Esophagus squamous epithelium (tissue), 4 donors: Measurements from ENCODE around the gene SRRM2.

Source experiments
- CTCF ChIP-seq, 6 experiments: fragments of 450-650 bp in 4 of 6; fragments of 200-600 bp in 2 of 6; sonication (generic) in 2 of 6; IDR thresholded peaks; one replicate each; pipeline ENCODE4 v1.5.1; 2016 to 2019; ENCODE audit warnings: antibody characterized with exemption in 6 of 6, mild to moderate bottlenecking in 4 of 6, moderate library complexity in 4 of 6
- POLR2A ChIP-seq, 4 donors: fragments of 450-650 bp; IDR thresholded peaks; one replicate each; pipeline ENCODE4 v1.6.1; 2017; ENCODE audit warnings: antibody characterized with exemption in 4 of 4, mild to moderate bottlenecking in 4 of 4, moderate library complexity in 3 of 4

- no peak for TF ChIP-seq CTCF (IDR thresholded peaks at IDR 0.05)
- no peak for TF ChIP-seq POLR2A (IDR thresholded peaks at IDR 0.05)
These were observed 48.1 kb upstream of the SRRM2 start for GRCh38 chr16:2704166-2704982.
